ENCODE measurements around the gene SLC25A19.

DNA sequence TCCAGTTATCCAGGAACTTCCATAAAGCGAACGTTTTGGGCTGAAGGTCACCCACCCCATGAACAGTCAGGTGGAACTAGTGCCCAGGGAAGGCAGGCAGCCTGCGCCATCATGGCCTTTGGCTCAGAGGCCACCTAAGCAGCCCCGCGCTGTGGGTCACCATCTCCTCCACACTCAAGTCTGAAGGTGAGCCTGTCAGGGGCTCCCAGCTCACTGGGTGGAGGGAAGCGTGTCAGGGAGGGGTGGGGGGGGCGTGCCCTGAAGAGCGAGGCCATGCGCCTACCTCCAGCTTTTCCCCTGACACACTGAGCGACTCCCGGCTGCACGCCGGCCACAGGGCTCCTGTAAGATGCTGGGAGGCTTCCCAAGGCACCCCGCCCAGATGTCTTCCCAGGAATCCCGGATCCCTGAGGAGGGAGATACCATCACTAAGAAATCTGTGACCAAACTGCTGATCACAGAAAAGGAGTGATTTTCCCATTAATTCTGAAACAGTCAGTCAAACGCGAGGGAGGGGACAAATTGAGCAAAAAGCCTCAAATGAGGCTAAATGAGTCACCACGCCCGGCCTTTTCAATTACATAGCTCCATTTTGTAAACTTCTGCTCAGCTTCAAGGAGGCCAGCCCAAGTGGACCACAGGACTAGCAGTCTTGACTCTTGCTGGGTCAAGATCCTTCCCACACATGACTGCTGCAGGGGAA, 26.5 kb upstream of the SLC25A19 start:
- TF ChIP-seq, protein P1, sequence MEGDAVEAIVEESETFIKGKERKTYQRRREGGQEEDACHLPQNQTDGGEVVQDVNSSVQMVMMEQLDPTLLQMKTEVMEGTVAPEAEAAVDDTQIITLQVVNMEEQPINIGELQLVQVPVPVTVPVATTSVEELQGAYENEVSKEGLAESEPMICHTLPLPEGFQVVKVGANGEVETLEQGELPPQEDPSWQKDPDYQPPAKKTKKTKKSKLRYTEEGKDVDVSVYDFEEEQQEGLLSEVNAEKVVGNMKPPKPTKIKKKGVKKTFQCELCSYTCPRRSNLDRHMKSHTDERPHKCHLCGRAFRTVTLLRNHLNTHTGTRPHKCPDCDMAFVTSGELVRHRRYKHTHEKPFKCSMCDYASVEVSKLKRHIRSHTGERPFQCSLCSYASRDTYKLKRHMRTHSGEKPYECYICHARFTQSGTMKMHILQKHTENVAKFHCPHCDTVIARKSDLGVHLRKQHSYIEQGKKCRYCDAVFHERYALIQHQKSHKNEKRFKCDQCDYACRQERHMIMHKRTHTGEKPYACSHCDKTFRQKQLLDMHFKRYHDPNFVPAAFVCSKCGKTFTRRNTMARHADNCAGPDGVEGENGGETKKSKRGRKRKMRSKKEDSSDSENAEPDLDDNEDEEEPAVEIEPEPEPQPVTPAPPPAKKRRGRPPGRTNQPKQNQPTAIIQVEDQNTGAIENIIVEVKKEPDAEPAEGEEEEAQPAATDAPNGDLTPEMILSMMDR (IDR thresholded peaks at IDR 0.05): no peak
- TF ChIP-seq POLR2AphosphoS5 (IDR thresholded peaks at IDR 0.05; ENCODE audit: low read depth, low read length) (no peak), SIN3A (IDR thresholded peaks at IDR 0.05; ENCODE audit: borderline replicate concordance, insufficient read depth, low read depth, low read length) (no peak), TCF7L2 (IDR thresholded peaks at IDR 0.05; ENCODE audit: low read depth, low read length) (no peak)
